ENCODE results near the gene THEM4. TPM values are rescaled to one million over a fixed set of nuclear protein-coding genes. Genes with fewer than 3 reads are reported as not detected.
"Not testable (repeated sequence)": the region's sequence is repeated elsewhere in the genome, so short reads cannot be mapped to it uniquely, and the experiment has no call there.

The THEM4 gene
- total RNA-seq, 4 donors from 2014 or later = 28.5 to 32.5 (median 31.3) TPM

- TF ChIP-seq POLR2A (IDR thresholded peaks at IDR 0.05) = no peak
- no peak for TF ChIP-seq CTCF (IDR thresholded peaks at IDR 0.05)
- H3K27me3 ChIP-seq = no peaks in the 10 kb centered on the region
- H3K36me3 ChIP-seq = no peaks in the 10 kb centered on the region
- H3K4me3 ChIP-seq (replicated peaks in 1 of 3) = no peak overlapping the region
- no peaks in the 10 kb centered on the region for H3K9me3 ChIP-seq
- intact Hi-C loops (cut with DNase I) = no loop called here
- 72 to 73% methylated on average over 4 of the region's 4 CpGs for WGBS, 2 donors
- H3K4me1 ChIP-seq = no peaks in the 10 kb centered on the region
- DNase-seq = no peak
- no peak overlapping the region for H3K27ac ChIP-seq
Observed at GRCh38 chr1:151855933-151856332, 53.4 kb downstream of the THEM4 start.

DNA sequence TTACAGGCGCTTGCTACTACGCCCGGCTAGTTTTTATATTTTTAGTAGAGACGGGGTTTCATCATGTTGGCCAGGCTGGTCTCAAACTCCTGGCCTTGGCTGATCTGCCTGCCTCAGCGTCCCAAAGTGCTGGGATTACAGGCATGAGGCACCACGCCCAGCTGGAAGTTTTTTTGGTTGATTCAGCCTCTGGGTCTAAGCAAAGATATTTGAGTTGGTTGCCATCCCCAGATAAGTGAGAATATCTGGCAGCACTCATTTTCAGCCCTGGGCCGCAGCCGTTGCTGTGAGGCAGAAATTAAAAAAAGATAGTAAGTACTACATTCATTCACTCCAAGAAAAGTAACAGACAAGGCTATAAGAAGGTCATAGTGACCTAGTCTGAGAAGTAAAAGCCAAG, 53.8 kb downstream of the THEM4 start:
- H3K4me1 ChIP-seq; intact Hi-C loops (cut with DNase I); DNase-seq; H3K27ac ChIP-seq; H3K4me3 ChIP-seq (replicated peaks in 1 of 3); H3K27me3 ChIP-seq; H3K9me3 ChIP-seq; H3K36me3 ChIP-seq: not testable (repeated sequence)
- WGBS, 2 donors = 76 to 85% methylated on average over 7 to 8 of the region's 8 CpGs

DNA sequence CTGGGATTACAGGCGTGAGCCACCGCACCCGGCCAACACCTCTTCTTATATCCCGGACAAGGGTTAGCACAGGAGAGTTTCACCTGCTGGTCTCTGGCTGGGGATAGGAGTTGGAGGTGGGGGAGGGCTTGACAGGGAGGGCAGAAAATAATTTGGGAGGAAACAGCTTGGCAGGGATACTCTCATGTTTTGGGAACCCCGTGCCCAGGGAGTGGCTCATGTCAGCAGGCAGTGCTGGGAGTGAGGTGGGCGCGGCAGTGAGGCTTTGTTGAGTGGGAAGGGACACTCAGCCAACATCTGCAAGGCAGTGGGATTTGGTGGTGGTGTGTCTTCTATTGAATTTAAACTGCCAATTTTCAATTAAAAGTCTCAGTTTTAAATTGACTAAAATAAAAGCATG, 54.7 kb downstream of the THEM4 start:
- DNase-seq = no peak
- H3K27me3 ChIP-seq = no peaks in the 10 kb centered on the region
- no peak overlapping the region for H3K4me3 ChIP-seq (replicated peaks in 1 of 3)
- no peaks in the 10 kb centered on the region for H3K36me3 ChIP-seq
- 80 to 89% methylated on average over 7 of the region's 7 CpGs for WGBS, 2 donors
- TF ChIP-seq POLR2A (IDR thresholded peaks at IDR 0.05) = no peak
- no peak for TF ChIP-seq CTCF (IDR thresholded peaks at IDR 0.05)
- H3K27ac ChIP-seq = no peak overlapping the region
- H3K4me1 ChIP-seq = no peaks in the 10 kb centered on the region
- H3K9me3 ChIP-seq = no peaks in the 10 kb centered on the region
- intact Hi-C loops (cut with DNase I) = no loop called here

GRCh38 chr1:151853411-151853943, 55.8 kb downstream of the THEM4 start, which contains the start of gene THEM5:
THEM5 (minus strand) TSS chr1:151853712; CDS start chr1:151853565, 147 bp downstream.
- Histone ChIP-seq H3K4me3 (replicated peaks in 1 of 3) (no peak within 1 kb of the TSS), H3K4me1 (no peaks in the 10 kb centered on the region), H3K27me3 (no peaks in the 10 kb centered on the region), H3K9me3 (no peaks in the 10 kb centered on the region), H3K27ac (no peak within 1 kb of the TSS), H3K36me3 (no peaks in the 10 kb centered on the region)
- TF ChIP-seq POLR2A (IDR thresholded peaks at IDR 0.05) (no peak), CTCF (IDR thresholded peaks at IDR 0.05) (no peak)
- WGBS, 2 donors = 71 to 77% methylated on average over 5 of the region's 5 CpGs
- intact Hi-C loops (cut with DNase I) = no loop called here
- no peak for DNase-seq

DNA sequence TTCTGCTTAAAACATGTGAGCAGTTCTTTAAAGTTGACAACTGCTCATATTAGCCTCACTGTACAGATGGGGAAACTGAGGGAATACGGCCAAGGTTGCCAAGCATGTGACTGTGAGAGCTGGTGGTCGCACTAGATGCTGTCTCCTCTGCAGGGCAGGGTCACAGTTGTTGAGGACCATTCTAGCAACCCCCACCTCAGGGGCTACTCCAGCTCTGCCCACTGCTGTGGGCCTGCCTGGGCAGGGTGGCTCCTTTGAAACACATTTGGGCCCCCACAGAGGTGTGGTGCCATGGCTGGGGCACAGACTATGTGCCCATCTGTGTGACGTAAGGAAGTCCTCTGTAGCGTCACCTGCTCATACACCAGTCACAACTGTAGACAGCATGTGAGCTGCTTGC, 56.6 kb downstream of the THEM4 start:
- no peak for TF ChIP-seq CTCF (IDR thresholded peaks at IDR 0.05)
- TF ChIP-seq POLR2A (IDR thresholded peaks at IDR 0.05) = no peak
- H3K27ac ChIP-seq = no peak overlapping the region
- WGBS, 2 donors = 89 to 96% methylated on average over 4 of the region's 4 CpGs
- H3K36me3 ChIP-seq = no peaks in the 10 kb centered on the region
- H3K4me1 ChIP-seq = no peaks in the 10 kb centered on the region
- H3K27me3 ChIP-seq = no peaks in the 10 kb centered on the region
- DNase-seq = no peak
- H3K4me3 ChIP-seq (replicated peaks in 1 of 3) = no peak overlapping the region
- intact Hi-C loops (cut with DNase I) = no loop called here
- H3K9me3 ChIP-seq = no peaks in the 10 kb centered on the region

DNA sequence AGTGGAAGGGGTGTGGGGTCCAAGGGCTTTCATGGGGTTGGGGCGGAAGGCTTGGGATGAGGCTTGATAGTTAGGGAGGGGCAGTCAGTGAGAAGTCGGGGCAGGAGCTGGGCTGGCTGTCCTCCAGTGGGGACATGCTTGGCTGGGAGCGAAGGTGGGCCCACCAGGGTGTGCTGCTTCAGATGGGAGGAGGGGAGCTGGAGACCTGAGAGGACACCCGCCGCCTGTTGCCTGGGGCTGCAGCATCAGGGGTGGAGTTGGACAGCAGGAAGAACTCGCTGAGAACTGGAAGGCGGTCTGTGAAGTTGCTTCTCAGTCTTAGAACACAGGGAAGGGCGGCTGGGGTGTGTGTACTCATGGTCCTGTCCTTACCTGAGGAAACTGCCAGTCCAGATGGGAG, 57.4 kb downstream of the THEM4 start:
- DNase-seq = no peak
- H3K36me3 ChIP-seq = no peaks in the 10 kb centered on the region

More for the DNA sequence above, 57.4 kb downstream of the THEM4 start:
- Histone ChIP-seq H3K4me3 (replicated peaks in 1 of 3) (no peak overlapping the region), H3K27ac (no peak overlapping the region), H3K4me1 (no peaks in the 10 kb centered on the region), H3K9me3 (no peaks in the 10 kb centered on the region), H3K27me3 (no peaks in the 10 kb centered on the region)
- intact Hi-C loops (cut with DNase I) = no loop called here
- 60 to 64% methylated on average over 8 of the region's 8 CpGs for WGBS, 2 donors
- no peak for TF ChIP-seq POLR2A (IDR thresholded peaks at IDR 0.05)
- TF ChIP-seq CTCF (IDR thresholded peaks at IDR 0.05) = no peak
